ENCODE measurements around the gene SBNO1. TPM values are rescaled to one million over a fixed set of nuclear protein-coding genes. Genes with fewer than 3 reads are reported as not detected.

SBNO1 gene
- total RNA-seq, 1 experiment from 2014 or later = 68.7 TPM

- Histone ChIP-seq H3K36me3 (ENCODE audit: control insufficient read depth, insufficient read depth, low read length) (peaks cover 8% of the 10 kb centered on the region), H3K4me1 (ENCODE audit: control insufficient read depth, insufficient read depth, low read length) (no peaks in the 10 kb centered on the region)
- CTCF ChIA-PET = no interaction called here
Observed at GRCh38 chr12:123396543-123396942, 31.9 kb upstream of the SBNO1 start.

GRCh38 chr12:123395236-123395635 lies 30.6 kb upstream of the SBNO1 start:
- H3K9me3 ChIP-seq (ENCODE audit: control insufficient read depth, insufficient read depth, low read depth, low read length) = no peaks in the 10 kb centered on the region
- in situ Hi-C loops (cut with HindIII; ENCODE audit: low pct_unique_long_range_greater_than_20kb, low sequenced_read_pairs) = no loop called here
- DNase-seq (ENCODE audit: low read depth, low spot score) = no peak
- peaks cover 13% of the 10 kb centered on the region for H3K36me3 ChIP-seq (ENCODE audit: control insufficient read depth, insufficient read depth, low read length)
- no peak for ATAC-seq
- no peak for TF ChIP-seq CTCF (IDR thresholded peaks at IDR 0.05)
- TF ChIP-seq TCF7L2 (IDR thresholded peaks at IDR 0.05; ENCODE audit: low read depth, low read length) = no peak
- no peak for TF ChIP-seq REST (IDR thresholded peaks at IDR 0.05; ENCODE audit: insufficient read depth in 1 of 2, low read depth in 2 of 2, low read length in 1 of 2)
- no peak for TF ChIP-seq SIN3A (IDR thresholded peaks at IDR 0.05; ENCODE audit: borderline replicate concordance, insufficient read depth, low read depth, low read length)
- no peak for TF ChIP-seq POLR2AphosphoS5 (IDR thresholded peaks at IDR 0.05; ENCODE audit: low read depth, low read length)
- ChIA-PET POLR2A (no interaction called here), CTCF (no interaction called here)
- no peak overlapping the region for H3K27ac ChIP-seq (ENCODE audit: low read length)
- H3K4me3 ChIP-seq (ENCODE audit: low read depth in 2 of 2, low read length in 2 of 2) = no peak overlapping the region
- BruUV-seq (replicated peaks) = no TSS peak
- peaks cover under 1% of the 10 kb centered on the region; the same call in 1 of the 2 replicates for H3K4me1 ChIP-seq (ENCODE audit: control insufficient read depth, insufficient read depth, low read length)
- no peaks in the 10 kb centered on the region for H3K27me3 ChIP-seq (ENCODE audit: control insufficient read depth, insufficient read depth, low read length)
- intact Hi-C loops (cut with micrococcal nuclease; ENCODE audit: unreplicated experiment) = no loop called here

More at GRCh38 chr12:123396543-123396942, 31.9 kb upstream of the SBNO1 start:
- DNase-seq (ENCODE audit: low read depth, low spot score) = no peak
- no peak for ATAC-seq
- no peak overlapping the region for H3K27ac ChIP-seq (ENCODE audit: low read length)
- in situ Hi-C loops (cut with HindIII; ENCODE audit: low pct_unique_long_range_greater_than_20kb, low sequenced_read_pairs) (no loop called here), intact Hi-C loops (cut with micrococcal nuclease; ENCODE audit: unreplicated experiment) (no loop called here)
- POLR2A ChIA-PET = no interaction called here
- TF ChIP-seq POLR2AphosphoS5 (IDR thresholded peaks at IDR 0.05; ENCODE audit: low read depth, low read length) = no peak
- TF ChIP-seq TCF7L2 (IDR thresholded peaks at IDR 0.05; ENCODE audit: low read depth, low read length) = no peak
- no peak for TF ChIP-seq CTCF (IDR thresholded peaks at IDR 0.05)
- TF ChIP-seq SIN3A (IDR thresholded peaks at IDR 0.05; ENCODE audit: borderline replicate concordance, insufficient read depth, low read depth, low read length) = no peak
- no peak for TF ChIP-seq REST (IDR thresholded peaks at IDR 0.05; ENCODE audit: insufficient read depth in 1 of 2, low read depth in 2 of 2, low read length in 1 of 2)
- no peaks in the 10 kb centered on the region for H3K9me3 ChIP-seq (ENCODE audit: control insufficient read depth, insufficient read depth, low read depth, low read length)
- H3K27me3 ChIP-seq (ENCODE audit: control insufficient read depth, insufficient read depth, low read length) = no peaks in the 10 kb centered on the region
- BruUV-seq (replicated peaks) = no TSS peak
- H3K4me3 ChIP-seq (ENCODE audit: low read depth in 2 of 2, low read length in 2 of 2) = no peak overlapping the region

Data from Panc1 (cell line).